Neural cell (in vitro differentiated cells): ENCODE measurements around the gene GPAT3. TPM values are rescaled to one million over a fixed set of nuclear protein-coding genes. Genes with fewer than 3 reads are reported as not detected.

Experiments
- H2AFZ ChIP-seq: fragments of 200-600, 300-800 bp; sonication (generic), shearing (Covaris generic); 2 replicates; pipeline ENCODE4 v1.6.0; 2014; ENCODE audit warnings: low read depth, mild to moderate bottlenecking, antibody characterized with exemption, low read length, moderate library complexity
- H3F3A ChIP-seq: fragments of 200-600 bp; shearing (Covaris generic); 2 replicates; pipeline ENCODE4 v1.6.1; 2016; ENCODE audit warnings: mild to moderate bottlenecking, moderate library complexity, mixed read lengths, antibody characterized with exemption, low read length; ENCODE audit not compliant: insufficient read depth, poor library complexity, severe bottlenecking
- H3K27ac ChIP-seq: fragments of 200-600, 300-800 bp; sonication (generic), shearing (Covaris generic); 2 replicates; pipeline ENCODE4 v1.5.1; 2014; ENCODE audit warnings: mild to moderate bottlenecking, low read length, moderate library complexity
- H3K27me3 ChIP-seq: fragments of 300-800, 200-600 bp; sonication (generic), shearing (Covaris generic); 2 replicates; pipeline ENCODE4 v1.6.0; 2014; ENCODE audit warnings: mild to moderate bottlenecking, low read depth, low read length, moderate library complexity; ENCODE audit not compliant: insufficient read depth
- H3K36me3 ChIP-seq: fragments of 300-800, 200-600 bp; sonication (generic), shearing (Covaris generic); 2 replicates; pipeline ENCODE4 v1.5.1; 2014; ENCODE audit warnings: mild to moderate bottlenecking, antibody characterized with exemption, low read length, moderate library complexity; ENCODE audit not compliant: insufficient read depth
- H3K4me2 ChIP-seq: fragments of 300-800, 200-600 bp; sonication (generic), shearing (Covaris generic); 2 replicates; pipeline ENCODE4 v1.6.0; 2014; ENCODE audit warnings: mild to moderate bottlenecking, low read length
- H3K4me3 ChIP-seq: fragments of 300-800, 200-600 bp; sonication (generic), shearing (Covaris generic); 2 replicates; pipeline ENCODE4 v1.5.1; 2014; ENCODE audit warnings: mild to moderate bottlenecking, low read length, moderate library complexity
- H3K79me2 ChIP-seq: fragments of 200-600 bp; shearing (Covaris generic); replicated peaks from 2 replicates; pipeline ENCODE4 v1.6.0; 2014; ENCODE audit warnings: mild to moderate bottlenecking, low read length, moderate library complexity; ENCODE audit not compliant: insufficient read depth
- H3K9ac ChIP-seq: fragments of 300-800, 200-600 bp; sonication (generic), shearing (Covaris generic); 2 replicates; pipeline ENCODE4 v1.6.1; 2016; ENCODE audit warnings: mild to moderate bottlenecking, low read length, mixed read lengths
- H3K9me2 ChIP-seq: fragments of 200-600 bp; shearing (Covaris generic); 2 replicates; pipeline ENCODE4 v1.6.1; 2016; ENCODE audit warnings: mild to moderate bottlenecking, low read length, mixed read lengths; ENCODE audit not compliant: insufficient read depth
- H3K9me3 ChIP-seq: fragments of 200-600, 300-800 bp; sonication (generic), shearing (Covaris generic); 2 replicates; pipeline ENCODE4 v1.6.1; 2016; ENCODE audit warnings: mild to moderate bottlenecking, mixed run types, low read length, moderate library complexity, mixed read lengths
- H4K20me1 ChIP-seq: fragments of 200-600 bp; shearing (Covaris generic); 2 replicates; pipeline ENCODE4 v1.6.1; 2016; ENCODE audit warnings: mild to moderate bottlenecking, mixed run types; ENCODE audit not compliant: insufficient read depth
- EP300 ChIP-seq: fragments of 450-650 bp; conservative IDR thresholded peaks from 2 replicates; pipeline ENCODE4 v1.6.1; 2014; ENCODE audit warnings: antibody characterized with exemption, mild to moderate bottlenecking, moderate library complexity; ENCODE audit not compliant: poor library complexity, severe bottlenecking
- EZH2 ChIP-seq: fragments of 200-600, 300-800 bp; shearing (Covaris generic), sonication (generic); IDR thresholded peaks from 2 replicates; pipeline ENCODE4 v1.6.1; 2014; ENCODE audit warnings: antibody characterized with exemption, low read length, borderline replicate concordance, mild to moderate bottlenecking; ENCODE audit not compliant: insufficient read depth, poor library complexity, severe bottlenecking
- MXI1 ChIP-seq: fragments of 450-650 bp; conservative IDR thresholded peaks from 2 replicates; pipeline ENCODE4 v1.6.1; 2014; ENCODE audit warnings: antibody characterized with exemption, mild to moderate bottlenecking; ENCODE audit not compliant: poor library complexity, severe bottlenecking
- POLR2AphosphoS5 ChIP-seq: IDR thresholded peaks from 2 replicates; pipeline ENCODE4 v1.6.1; 2012
- RAD21 ChIP-seq: fragments of 450-650 bp; conservative IDR thresholded peaks from 2 replicates; pipeline ENCODE4 v1.6.1; 2014; ENCODE audit warnings: antibody characterized with exemption, mild to moderate bottlenecking, moderate library complexity
- SMC3 ChIP-seq: fragments of 450-650 bp; conservative IDR thresholded peaks from 2 replicates; pipeline ENCODE4 v1.6.1; 2014; ENCODE audit warnings: antibody characterized with exemption, mild to moderate bottlenecking, moderate library complexity; ENCODE audit not compliant: poor library complexity
- TAF1 ChIP-seq: IDR thresholded peaks from 2 replicates; pipeline ENCODE4 v1.6.1; 2012; ENCODE audit warnings: low read depth
- polyA plus RNA-seq: library from polyadenylated mRNA; depleted of rRNA; stranded (reverse); fragments of >200 nt; gene quantifications from 2 replicates; pipeline ENCODE4 v1.2.3, GENCODE V29; 2014
- TF ChIP-seq, protein P1 (sequence below): IDR thresholded peaks from 2 replicates; pipeline ENCODE4 v1.6.1; 2012; ENCODE audit warnings: borderline replicate concordance
- TF ChIP-seq, protein P2 (sequence below): fragments of 450-650 bp; IDR thresholded peaks from 2 replicates; pipeline ENCODE4 v1.5.1; 2014; ENCODE audit warnings: antibody characterized with exemption, mild to moderate bottlenecking, moderate library complexity; ENCODE audit not compliant: poor library complexity, severe bottlenecking

The GPAT3 gene
- polyA plus RNA-seq, 1 donor from 2014 or later: not detected

GRCh38 chr4:83569429-83569828, 33.5 kb downstream of the GPAT3 start:
- Histone ChIP-seq H4K20me1 (no peaks in the 10 kb centered on the region), H3F3A (no peaks in the 10 kb centered on the region), H3K9ac (no peak overlapping the region), H3K27me3 (no peaks in the 10 kb centered on the region), H3K9me3 (no peaks in the 10 kb centered on the region), H3K36me3 (no peaks in the 10 kb centered on the region), H3K4me2 (no peak overlapping the region), H3K9me2 (no peaks in the 10 kb centered on the region), H3K79me2 (no peaks in the 10 kb centered on the region), H2AFZ (no peak overlapping the region), H3K4me3 (no peak overlapping the region), H3K27ac (no peak overlapping the region)
- TF ChIP-seq, protein P1, sequence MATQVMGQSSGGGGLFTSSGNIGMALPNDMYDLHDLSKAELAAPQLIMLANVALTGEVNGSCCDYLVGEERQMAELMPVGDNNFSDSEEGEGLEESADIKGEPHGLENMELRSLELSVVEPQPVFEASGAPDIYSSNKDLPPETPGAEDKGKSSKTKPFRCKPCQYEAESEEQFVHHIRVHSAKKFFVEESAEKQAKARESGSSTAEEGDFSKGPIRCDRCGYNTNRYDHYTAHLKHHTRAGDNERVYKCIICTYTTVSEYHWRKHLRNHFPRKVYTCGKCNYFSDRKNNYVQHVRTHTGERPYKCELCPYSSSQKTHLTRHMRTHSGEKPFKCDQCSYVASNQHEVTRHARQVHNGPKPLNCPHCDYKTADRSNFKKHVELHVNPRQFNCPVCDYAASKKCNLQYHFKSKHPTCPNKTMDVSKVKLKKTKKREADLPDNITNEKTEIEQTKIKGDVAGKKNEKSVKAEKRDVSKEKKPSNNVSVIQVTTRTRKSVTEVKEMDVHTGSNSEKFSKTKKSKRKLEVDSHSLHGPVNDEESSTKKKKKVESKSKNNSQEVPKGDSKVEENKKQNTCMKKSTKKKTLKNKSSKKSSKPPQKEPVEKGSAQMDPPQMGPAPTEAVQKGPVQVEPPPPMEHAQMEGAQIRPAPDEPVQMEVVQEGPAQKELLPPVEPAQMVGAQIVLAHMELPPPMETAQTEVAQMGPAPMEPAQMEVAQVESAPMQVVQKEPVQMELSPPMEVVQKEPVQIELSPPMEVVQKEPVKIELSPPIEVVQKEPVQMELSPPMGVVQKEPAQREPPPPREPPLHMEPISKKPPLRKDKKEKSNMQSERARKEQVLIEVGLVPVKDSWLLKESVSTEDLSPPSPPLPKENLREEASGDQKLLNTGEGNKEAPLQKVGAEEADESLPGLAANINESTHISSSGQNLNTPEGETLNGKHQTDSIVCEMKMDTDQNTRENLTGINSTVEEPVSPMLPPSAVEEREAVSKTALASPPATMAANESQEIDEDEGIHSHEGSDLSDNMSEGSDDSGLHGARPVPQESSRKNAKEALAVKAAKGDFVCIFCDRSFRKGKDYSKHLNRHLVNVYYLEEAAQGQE: no peak
- no peak for TF ChIP-seq EP300
- TF ChIP-seq POLR2AphosphoS5: no peak
- TF ChIP-seq, protein P2, sequence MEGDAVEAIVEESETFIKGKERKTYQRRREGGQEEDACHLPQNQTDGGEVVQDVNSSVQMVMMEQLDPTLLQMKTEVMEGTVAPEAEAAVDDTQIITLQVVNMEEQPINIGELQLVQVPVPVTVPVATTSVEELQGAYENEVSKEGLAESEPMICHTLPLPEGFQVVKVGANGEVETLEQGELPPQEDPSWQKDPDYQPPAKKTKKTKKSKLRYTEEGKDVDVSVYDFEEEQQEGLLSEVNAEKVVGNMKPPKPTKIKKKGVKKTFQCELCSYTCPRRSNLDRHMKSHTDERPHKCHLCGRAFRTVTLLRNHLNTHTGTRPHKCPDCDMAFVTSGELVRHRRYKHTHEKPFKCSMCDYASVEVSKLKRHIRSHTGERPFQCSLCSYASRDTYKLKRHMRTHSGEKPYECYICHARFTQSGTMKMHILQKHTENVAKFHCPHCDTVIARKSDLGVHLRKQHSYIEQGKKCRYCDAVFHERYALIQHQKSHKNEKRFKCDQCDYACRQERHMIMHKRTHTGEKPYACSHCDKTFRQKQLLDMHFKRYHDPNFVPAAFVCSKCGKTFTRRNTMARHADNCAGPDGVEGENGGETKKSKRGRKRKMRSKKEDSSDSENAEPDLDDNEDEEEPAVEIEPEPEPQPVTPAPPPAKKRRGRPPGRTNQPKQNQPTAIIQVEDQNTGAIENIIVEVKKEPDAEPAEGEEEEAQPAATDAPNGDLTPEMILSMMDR: no peak
- no peak for TF ChIP-seq SMC3
- TF ChIP-seq EZH2: no peak
- no peak for TF ChIP-seq MXI1
- no peak for TF ChIP-seq TAF1
- no peak for TF ChIP-seq RAD21

- H3K27me3 ChIP-seq: no peaks in the 10 kb centered on the region
- no peak overlapping the region for H2AFZ ChIP-seq
- H3K9me2 ChIP-seq: no peaks in the 10 kb centered on the region
- H3K4me3 ChIP-seq: no peak overlapping the region
- H3K36me3 ChIP-seq: no peaks in the 10 kb centered on the region
- H3K9ac ChIP-seq: no peak overlapping the region
- no peak overlapping the region for H3K4me2 ChIP-seq
- no peaks in the 10 kb centered on the region for H3F3A ChIP-seq
- H4K20me1 ChIP-seq: no peaks in the 10 kb centered on the region
- TF ChIP-seq, protein P1: no peak
- TF ChIP-seq POLR2AphosphoS5 (no peak), EZH2 (no peak), RAD21 (no peak), SMC3 (no peak), TAF1 (no peak), EP300 (no peak), MXI1 (no peak)
- TF ChIP-seq, protein P2: no peak
- H3K27ac ChIP-seq: no peak overlapping the region
- no peaks in the 10 kb centered on the region for H3K79me2 ChIP-seq
- H3K9me3 ChIP-seq: no peaks in the 10 kb centered on the region
Observed at GRCh38 chr4:83569987-83570386, 34.1 kb downstream of the GPAT3 start.
